Measurements from ENCODE around the gene GAB3. TPM values are rescaled to one million over a fixed set of nuclear protein-coding genes. Genes with fewer than 3 reads are reported as not detected.

The GAB3 gene
- polyA plus RNA-seq, 1 donor (not counting 4 experiments of a cell fraction or from before 2014, with no cell fraction given): 0.18 TPM

DNA sequence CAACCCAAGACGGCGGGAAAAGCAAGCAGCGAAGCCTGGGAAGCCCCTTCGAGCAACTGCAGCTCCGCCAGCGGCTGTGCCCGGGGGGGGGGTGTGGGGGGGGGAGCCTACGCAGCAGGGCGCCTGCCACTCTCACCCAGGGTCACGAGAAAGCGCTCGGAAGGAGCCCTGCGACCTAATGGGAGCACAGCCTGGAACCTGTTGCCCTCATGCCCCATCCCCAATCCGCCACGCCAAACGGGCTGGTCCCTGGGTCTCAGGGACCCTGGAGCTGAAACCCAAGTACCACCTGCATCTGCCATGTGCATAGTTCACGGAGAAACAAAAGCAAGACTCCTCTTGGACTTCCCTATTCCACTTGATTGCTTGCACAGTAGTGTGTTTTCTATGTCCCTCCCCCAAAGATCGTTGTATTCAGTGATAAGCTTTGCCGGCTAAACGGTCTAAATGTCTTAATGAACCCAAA lies 359 bp upstream of the GAB3 start:
- DNase-seq (ENCODE audit: low read depth, low spot score) (no peak), FAIRE-seq (no peak)
- Histone ChIP-seq H3K27me3 (ENCODE audit: control insufficient read depth, extremely low read depth, insufficient read depth, low read length) (peaks cover 21% of the 10 kb centered on the region), H3K36me3 (ENCODE audit: control insufficient read depth in 2 of 2, extremely low read depth in 1 of 2, insufficient read depth in 2 of 2, low read length in 2 of 2) (no peaks in the 10 kb centered on the region), H3K4me3 (ENCODE audit: control insufficient read depth in 2 of 3, extremely low read depth in 1 of 3, insufficient read depth in 2 of 3, low read depth in 1 of 3, low read length in 3 of 3) (no peak overlapping the region), H3K9me3 (ENCODE audit: control insufficient read depth, low read depth, low read length) (no peaks in the 10 kb centered on the region), H3K27ac (ENCODE audit: control insufficient read depth, insufficient read depth, low read length) (no peak overlapping the region), H3K4me1 (ENCODE audit: control insufficient read depth, extremely low read depth, insufficient read depth, low read length) (peaks cover 3% of the 10 kb centered on the region), H3K79me2 (ENCODE audit: control insufficient read depth, insufficient read depth, low read length) (no peaks in the 10 kb centered on the region), H4K20me1 (ENCODE audit: control insufficient read depth, extremely low read depth, insufficient read depth, low read length) (no peaks in the 10 kb centered on the region), H3K9me1 (ENCODE audit: control insufficient read depth, extremely low read depth, insufficient read depth, low read length) (no peaks in the 10 kb centered on the region), H3K9ac (ENCODE audit: control insufficient read depth, extremely low read depth, insufficient read depth, low read length) (no peak overlapping the region), H3K4me2 (ENCODE audit: control insufficient read depth, extremely low read depth, insufficient read depth, low read depth, low read length) (no peak overlapping the region), H2AFZ (ENCODE audit: control insufficient read depth, low read length) (no peak overlapping the region)
- TF ChIP-seq EZH2 (IDR thresholded peaks at IDR 0.05; ENCODE audit: low read length): no peak
- TF ChIP-seq, protein P1, sequence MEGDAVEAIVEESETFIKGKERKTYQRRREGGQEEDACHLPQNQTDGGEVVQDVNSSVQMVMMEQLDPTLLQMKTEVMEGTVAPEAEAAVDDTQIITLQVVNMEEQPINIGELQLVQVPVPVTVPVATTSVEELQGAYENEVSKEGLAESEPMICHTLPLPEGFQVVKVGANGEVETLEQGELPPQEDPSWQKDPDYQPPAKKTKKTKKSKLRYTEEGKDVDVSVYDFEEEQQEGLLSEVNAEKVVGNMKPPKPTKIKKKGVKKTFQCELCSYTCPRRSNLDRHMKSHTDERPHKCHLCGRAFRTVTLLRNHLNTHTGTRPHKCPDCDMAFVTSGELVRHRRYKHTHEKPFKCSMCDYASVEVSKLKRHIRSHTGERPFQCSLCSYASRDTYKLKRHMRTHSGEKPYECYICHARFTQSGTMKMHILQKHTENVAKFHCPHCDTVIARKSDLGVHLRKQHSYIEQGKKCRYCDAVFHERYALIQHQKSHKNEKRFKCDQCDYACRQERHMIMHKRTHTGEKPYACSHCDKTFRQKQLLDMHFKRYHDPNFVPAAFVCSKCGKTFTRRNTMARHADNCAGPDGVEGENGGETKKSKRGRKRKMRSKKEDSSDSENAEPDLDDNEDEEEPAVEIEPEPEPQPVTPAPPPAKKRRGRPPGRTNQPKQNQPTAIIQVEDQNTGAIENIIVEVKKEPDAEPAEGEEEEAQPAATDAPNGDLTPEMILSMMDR (optimal IDR thresholded peaks at IDR 0.05 in 1 of 3, IDR thresholded peaks at IDR 0.05 in 1 of 3, conservative IDR thresholded peaks at IDR 0.05 in 1 of 3; ENCODE audit: extremely low read depth in 1 of 3, insufficient read depth in 2 of 3, low read length in 3 of 3): no peak
- dilution Hi-C loops (cut with MboI; ENCODE audit: extremely low pct_ligation_motif_present, low sequenced_read_pairs): no loop called here

DNA sequence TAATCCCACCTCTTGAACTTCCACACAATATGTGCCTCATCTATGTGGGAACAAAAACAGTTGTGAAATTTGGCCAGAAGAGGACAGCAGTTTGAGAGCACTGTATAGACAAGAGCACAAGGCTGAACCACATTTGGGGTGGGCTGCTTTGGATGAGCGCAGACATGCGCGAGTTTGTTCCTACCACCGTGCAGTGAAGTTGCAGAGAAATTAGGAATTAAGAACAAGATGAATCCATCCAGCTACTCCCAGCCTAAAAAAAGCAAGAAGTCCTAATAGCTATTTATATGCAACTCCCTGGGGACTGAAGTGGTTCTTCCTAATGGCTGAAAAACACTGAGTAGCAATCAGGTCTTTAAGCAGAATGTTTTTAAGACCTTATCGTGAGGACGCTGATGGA lies 1.0 kb downstream of the GAB3 start:
- Histone ChIP-seq H3K79me2 (ENCODE audit: control insufficient read depth, insufficient read depth, low read length) (no peaks in the 10 kb centered on the region), H3K4me1 (ENCODE audit: control insufficient read depth, extremely low read depth, insufficient read depth, low read length) (peaks cover 3% of the 10 kb centered on the region), H3K27me3 (ENCODE audit: control insufficient read depth, extremely low read depth, insufficient read depth, low read length) (peaks cover 21% of the 10 kb centered on the region), H2AFZ (ENCODE audit: control insufficient read depth, low read length) (no peak overlapping the region), H3K27ac (ENCODE audit: control insufficient read depth, insufficient read depth, low read length) (no peak overlapping the region), H3K9ac (ENCODE audit: control insufficient read depth, extremely low read depth, insufficient read depth, low read length) (no peak overlapping the region), H3K9me3 (ENCODE audit: control insufficient read depth, low read depth, low read length) (no peaks in the 10 kb centered on the region), H4K20me1 (ENCODE audit: control insufficient read depth, extremely low read depth, insufficient read depth, low read length) (no peaks in the 10 kb centered on the region), H3K4me2 (ENCODE audit: control insufficient read depth, extremely low read depth, insufficient read depth, low read depth, low read length) (peak overlapping the region; percentile 73), H3K9me1 (ENCODE audit: control insufficient read depth, extremely low read depth, insufficient read depth, low read length) (no peaks in the 10 kb centered on the region), H3K4me3 (ENCODE audit: control insufficient read depth in 2 of 3, extremely low read depth in 1 of 3, insufficient read depth in 2 of 3, low read depth in 1 of 3, low read length in 3 of 3) (no peak overlapping the region), H3K36me3 (ENCODE audit: control insufficient read depth in 2 of 2, extremely low read depth in 1 of 2, insufficient read depth in 2 of 2, low read length in 2 of 2) (no peaks in the 10 kb centered on the region)
- no peak for TF ChIP-seq EZH2 (IDR thresholded peaks at IDR 0.05; ENCODE audit: low read length)
- TF ChIP-seq, protein P1 (optimal IDR thresholded peaks at IDR 0.05 in 1 of 3, IDR thresholded peaks at IDR 0.05 in 1 of 3, conservative IDR thresholded peaks at IDR 0.05 in 1 of 3; ENCODE audit: extremely low read depth in 1 of 3, insufficient read depth in 2 of 3, low read length in 3 of 3): no peak
- dilution Hi-C loops (cut with MboI; ENCODE audit: extremely low pct_ligation_motif_present, low sequenced_read_pairs): no loop called here
- DNase-seq (ENCODE audit: low read depth, low spot score) (no peak), FAIRE-seq (no peak)

Measured in keratinocyte (primary cell).